Sigmoid colon (tissue), 4 donors: ENCODE results near the gene HLTF.

Source experiments
- CTCF ChIP-seq, 4 experiments: fragments of 450-650 bp in 3 of 4; fragments of 200-600 bp in 1 of 4; IDR thresholded peaks; one replicate each; pipeline ENCODE4 v1.5.1; 2016 to 2019; ENCODE audit warnings: antibody characterized with exemption in 4 of 4, mild to moderate bottlenecking in 3 of 4, moderate library complexity in 2 of 4
- EP300 ChIP-seq, 4 donors: sonication (generic); formaldehyde crosslinking; IDR thresholded peaks; one replicate each; pipeline ENCODE4 v1.6.1; 2017; ENCODE audit warnings: antibody characterized with exemption in 4 of 4
- POLR2A ChIP-seq, 2 donors: fragments of 450-650 bp; IDR thresholded peaks; one replicate each; pipeline ENCODE4 v1.6.1; 2016; ENCODE audit warnings: antibody characterized with exemption in 2 of 2, mild to moderate bottlenecking in 2 of 2, moderate library complexity in 2 of 2
- POLR2AphosphoS5 ChIP-seq, 4 donors: sonication (generic); formaldehyde crosslinking; IDR thresholded peaks; one replicate each; pipeline ENCODE4 v1.6.1; 2017; ENCODE audit warnings: antibody characterized with exemption in 4 of 4

- no peak for TF ChIP-seq CTCF (IDR thresholded peaks at IDR 0.05)
- TF ChIP-seq POLR2A (IDR thresholded peaks at IDR 0.05): no peak
- TF ChIP-seq POLR2AphosphoS5 (IDR thresholded peaks at IDR 0.05): no peak
- no peak for TF ChIP-seq EP300 (IDR thresholded peaks at IDR 0.05)
Measured at GRCh38 chr3:149058198-149058597, 28.1 kb downstream of the HLTF start.
